ENCODE results near the gene ANXA11.
"Not testable (repeated sequence)": the region's sequence is repeated elsewhere in the genome, so short reads cannot be mapped to it uniquely, and the experiment has no call there.

Gene ANXA11

DNA sequence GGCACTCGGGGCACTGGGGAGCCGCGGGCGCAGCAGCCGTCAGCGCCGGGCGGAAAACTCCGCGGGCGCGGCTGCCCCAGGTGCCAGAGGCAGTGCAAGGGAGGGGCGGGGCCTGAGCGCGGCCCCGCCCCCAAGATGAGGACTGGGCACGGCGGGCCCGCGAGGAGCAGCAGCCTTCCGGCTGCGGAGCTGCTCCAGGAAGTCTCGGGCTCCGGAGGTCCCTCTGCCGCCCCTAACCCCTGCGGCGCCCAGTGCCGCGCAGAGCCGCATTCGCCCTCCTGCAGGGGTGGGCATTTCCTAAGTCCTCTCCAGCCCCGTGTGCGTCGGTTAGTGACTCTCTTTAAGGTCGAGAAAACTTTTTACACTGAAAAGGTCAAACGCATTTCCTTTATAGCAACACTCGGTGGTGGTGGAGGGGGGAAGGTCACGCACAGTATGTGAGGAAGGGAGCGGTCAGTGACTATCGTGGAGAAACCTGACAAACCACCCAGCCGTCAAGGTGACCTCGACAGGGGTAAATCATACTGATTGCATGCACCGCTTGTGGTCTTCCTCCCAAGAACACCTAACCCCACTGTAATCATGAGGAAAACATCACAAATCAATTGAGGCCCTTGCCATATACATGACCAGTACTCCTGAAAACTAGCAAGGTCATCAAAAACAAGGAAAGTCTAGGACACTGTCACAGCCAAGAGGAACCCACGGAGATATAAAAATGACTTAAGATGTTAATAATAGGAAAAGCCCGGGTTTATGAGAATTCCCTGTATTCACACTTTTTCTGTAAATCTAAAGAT is at the start of gene ANXA11:
Gene ANXA11 (minus strand): TSS at position 61 of the 800 bp plus-strand sequence. CDS start 32,676 bp downstream, outside the sequence.
- TF ChIP-seq GATA1 (IDR thresholded peaks at IDR 0.05; ENCODE audit: low read depth, low read length) (no peak), POLR2A (IDR thresholded peaks at IDR 0.05; ENCODE audit: low read length) (peak; percentile 83)
- peak; percentile 80 to 83 for DNase-seq

DNA sequence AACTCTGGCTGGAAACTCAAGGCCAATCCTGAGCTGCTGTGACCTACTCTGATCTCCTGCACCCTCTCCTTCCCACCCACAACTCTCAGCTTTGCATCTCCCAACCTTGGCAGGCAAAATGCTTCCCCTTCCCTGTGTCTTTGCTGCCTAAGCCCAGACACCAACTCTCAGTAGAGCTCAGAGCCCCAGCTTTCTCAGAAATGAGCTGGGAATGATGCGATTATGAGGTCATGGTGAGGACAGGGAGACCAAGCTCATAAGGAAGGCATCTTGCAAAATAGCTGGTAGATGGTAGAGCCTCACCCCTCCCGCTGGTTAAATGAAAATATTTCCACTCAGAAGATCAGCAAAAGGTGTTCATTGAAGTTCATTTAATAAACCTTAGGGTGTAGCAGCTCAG is 49.4 kb upstream of the ANXA11 start:
- not testable (repeated sequence) for DNase-seq

DNA sequence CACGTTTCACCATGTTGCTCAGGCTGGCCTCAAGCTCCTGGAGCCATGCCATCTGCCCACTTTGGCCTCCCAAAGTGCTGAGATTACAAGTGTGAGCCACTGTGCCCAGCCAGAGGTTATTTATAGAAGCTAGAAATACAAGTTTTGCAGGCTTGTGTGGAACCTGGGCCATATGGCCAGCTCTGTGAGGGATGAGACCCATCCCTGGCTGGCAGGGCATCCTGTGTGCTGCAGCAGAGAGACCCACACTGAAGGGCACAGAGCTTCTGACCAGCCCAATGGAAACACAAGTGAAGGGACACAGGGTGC is 48.6 kb upstream of the ANXA11 start:
- DNase-seq: not testable (repeated sequence)

DNA sequence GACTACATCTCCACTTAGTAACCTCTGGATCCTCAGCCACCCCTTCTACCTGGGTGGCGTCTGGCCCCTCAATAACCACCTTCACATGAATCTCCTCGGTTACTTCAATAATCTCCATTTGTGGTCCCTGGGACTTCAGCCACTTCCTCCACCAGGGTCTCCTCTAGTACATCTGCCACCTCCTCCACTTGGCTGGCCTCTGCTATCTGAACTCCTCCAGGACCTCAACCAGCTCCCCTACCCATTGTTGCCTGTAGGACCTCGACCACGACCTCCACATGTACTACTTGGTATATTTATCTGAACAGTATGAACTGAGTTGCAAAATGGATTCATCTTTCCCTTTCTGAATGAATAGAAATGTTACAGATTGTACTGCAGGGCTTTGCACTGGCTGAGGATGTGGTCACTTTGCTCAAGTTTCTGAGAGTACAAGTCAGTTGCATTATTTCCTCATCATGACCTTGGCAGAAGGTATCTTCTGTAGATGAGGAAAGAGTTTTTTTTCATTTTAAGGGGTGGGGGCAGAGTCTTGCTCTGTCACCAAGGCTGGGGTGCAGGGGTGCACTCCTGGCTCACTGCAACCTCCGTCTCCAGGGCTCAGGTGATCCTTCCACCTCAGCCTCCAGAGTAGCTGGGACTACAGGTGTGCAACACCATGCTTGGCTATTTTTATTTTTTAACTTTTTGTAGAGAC is 48.1 kb upstream of the ANXA11 start:
- DNase-seq: no peak
- no peak for TF ChIP-seq POLR2A (IDR thresholded peaks at IDR 0.05; ENCODE audit: low read length)

DNA sequence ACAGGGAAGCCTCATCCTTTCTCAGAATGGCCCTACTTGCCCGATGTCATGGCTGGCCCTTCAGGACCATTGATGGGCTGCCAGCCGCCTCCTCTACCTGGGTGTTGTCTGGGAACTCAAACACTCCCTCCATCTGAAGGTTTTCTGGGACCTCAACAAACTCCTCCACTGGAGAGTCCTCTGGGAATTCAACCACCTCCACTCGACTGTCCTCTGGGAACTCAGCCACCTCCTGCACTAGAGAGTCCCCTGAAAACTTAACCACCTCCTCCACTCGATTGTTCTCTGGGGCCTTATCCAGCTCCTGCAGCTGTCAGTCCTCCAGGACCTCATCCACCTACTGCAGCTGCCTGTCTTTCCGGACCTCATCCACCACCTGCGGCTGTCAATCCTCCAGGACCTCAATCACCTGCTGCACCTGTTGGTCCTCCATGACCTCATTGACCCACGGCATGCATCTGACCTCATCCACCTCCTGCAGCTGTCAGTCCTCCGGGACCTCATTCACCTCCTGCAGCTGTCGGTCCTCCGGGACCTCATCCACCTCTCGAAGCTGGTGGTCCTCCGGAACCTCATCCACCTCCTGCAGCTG is 47.1 kb upstream of the ANXA11 start:
- TF ChIP-seq POLR2A (IDR thresholded peaks at IDR 0.05; ENCODE audit: low read length) (no peak), GATA1 (IDR thresholded peaks at IDR 0.05; ENCODE audit: low read depth, low read length) (no peak)

DNA sequence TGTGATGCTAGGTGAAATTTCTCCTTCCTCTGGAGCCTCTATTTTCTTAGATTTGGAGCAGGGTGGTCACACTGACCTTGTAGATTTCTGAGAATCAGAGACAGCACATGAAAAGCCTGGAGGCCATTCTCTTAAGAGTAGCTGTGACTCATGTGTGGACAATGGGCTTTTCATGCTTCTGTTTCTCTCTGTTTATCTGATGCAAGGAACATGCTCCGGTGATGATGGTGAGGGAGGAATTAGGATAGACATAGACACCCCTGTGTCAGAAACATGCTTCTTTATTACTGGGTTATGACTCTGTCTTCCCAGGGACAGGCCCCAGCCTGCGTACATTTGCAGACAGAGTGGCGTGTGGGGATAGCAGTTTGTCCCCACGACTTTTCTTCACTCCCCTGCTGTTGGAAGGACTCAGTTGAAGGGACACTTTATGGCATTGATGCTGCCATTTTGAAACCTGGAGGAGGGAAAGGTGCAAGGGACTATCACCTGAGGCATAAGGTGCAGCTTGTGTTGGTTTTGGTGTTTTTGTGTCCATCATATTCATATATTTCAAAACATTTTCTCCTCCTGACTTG is 46.5 kb upstream of the ANXA11 start:
- DNase-seq: not testable (repeated sequence)

More for the DNA sequence above, 47.1 kb upstream of the ANXA11 start:
- DNase-seq: no peak

DNA sequence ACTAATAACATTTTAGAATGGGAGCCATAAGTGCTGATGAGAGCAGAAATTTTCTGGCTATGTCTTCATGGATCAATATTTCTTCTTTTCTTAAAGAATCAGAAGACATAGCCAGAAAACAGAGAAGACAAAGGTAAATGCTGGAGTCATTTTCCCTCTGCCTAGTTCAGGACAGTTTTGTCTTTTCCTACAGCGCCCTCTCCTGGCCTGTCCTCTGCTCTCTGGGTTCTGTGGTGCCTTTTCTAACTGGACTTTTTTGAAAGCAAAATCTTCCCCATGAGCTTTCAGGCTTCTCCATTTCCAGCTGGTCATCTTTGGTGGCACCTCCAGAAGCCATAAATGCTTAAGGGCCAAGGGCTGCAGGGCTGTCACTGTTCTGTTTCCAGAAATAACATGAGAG is 45.1 kb upstream of the ANXA11 start:
- DNase-seq: not testable (repeated sequence)

DNA sequence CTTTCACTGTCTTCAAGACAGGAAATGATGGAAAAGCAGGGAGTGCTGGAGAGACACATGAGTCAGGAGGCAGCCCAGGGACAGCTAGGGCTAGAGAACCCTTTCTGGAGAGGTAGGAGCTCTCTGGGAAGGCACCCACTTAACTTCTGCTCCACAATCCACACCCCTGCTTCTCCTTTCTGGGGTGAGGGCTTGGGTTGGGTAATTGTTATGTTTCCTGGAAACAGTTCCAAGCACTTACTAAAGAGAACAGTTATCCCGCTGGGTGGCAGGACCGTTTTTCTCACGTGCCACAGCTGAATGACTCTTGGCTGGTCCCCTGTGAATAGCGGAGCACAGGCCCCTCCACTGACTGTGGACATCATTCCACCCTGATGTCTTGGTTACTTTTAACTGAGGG is 44.6 kb upstream of the ANXA11 start:
- not testable (repeated sequence) for DNase-seq

DNA sequence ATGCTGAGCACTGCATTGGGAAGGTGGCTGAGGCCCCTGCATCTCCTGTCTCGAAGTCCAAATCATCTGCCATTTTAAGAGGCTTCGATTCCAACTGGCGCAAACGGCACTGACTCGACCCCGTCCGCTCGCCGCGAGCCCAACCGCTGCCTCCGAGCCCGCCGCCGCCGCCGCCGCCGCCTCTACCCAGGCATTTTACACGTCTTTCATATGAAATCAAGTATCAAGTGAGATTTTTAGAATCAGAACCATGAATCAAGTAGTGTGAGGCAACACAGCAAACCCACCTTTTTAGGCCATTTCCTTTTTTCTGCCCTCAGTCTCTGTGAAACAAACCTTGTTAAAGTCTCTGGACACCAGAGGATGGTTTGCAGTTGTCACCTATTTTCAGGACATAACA is 42.3 kb upstream of the ANXA11 start:
- DNase-seq: not testable (repeated sequence)

DNA sequence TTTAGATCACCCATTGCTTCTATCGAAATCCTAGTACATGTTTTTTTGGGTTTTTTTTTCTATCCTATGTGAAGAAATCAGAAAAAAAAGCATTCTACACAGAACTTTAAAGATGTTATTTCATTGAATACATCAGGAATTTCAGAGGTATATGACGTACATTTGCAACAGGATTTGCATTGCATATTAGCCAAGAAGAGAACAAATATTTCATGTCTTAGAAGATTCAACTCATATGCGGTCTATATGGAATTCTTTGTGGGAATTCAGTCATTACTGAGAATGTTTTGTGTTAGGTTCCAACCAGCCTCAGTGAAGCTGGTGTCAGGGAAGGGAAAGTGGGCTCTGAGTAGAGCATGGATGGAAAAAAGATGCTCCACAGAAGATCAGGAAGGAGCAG is 39.0 kb upstream of the ANXA11 start:
- not testable (repeated sequence) for DNase-seq

DNA sequence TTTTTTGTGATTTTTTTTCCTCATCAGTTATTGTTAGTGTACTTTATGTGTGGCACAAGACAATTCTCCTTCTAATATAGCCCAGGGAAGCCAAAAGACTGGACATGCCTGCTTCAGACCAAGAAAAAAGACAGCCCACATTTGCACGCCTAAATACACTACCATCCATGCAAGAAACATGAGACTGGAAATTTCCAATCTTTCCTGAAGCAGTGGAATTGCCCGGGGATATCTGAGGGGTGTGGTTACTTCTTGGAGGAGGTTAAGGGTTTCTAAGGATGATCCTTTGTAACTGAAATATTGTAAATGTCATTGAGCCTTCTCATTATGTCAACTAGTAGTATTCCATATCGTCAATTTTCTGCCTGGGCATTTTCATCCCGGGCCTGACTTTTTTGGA is 37.0 kb upstream of the ANXA11 start:
- DNase-seq: not testable (repeated sequence)

DNA sequence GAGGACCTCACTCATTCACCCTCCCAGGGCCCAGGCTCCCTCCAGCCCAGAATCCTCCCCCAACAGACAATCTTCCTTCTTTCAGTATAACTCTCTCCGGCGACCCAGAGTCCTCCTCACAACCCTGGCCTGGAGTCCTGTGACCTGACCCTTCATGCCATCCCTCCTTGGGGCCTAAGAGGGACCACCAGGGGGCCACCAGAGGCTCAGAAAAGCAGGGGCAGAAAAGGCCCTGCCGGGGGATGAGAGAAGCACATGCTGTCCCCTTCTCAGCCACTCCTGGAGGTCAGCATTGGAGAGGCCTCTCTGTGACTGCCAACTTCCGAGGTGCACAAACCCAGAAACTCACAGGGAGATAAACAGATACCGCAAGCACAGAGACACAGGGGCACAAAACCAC is 31.1 kb upstream of the ANXA11 start:
- not testable (repeated sequence) for DNase-seq

DNA sequence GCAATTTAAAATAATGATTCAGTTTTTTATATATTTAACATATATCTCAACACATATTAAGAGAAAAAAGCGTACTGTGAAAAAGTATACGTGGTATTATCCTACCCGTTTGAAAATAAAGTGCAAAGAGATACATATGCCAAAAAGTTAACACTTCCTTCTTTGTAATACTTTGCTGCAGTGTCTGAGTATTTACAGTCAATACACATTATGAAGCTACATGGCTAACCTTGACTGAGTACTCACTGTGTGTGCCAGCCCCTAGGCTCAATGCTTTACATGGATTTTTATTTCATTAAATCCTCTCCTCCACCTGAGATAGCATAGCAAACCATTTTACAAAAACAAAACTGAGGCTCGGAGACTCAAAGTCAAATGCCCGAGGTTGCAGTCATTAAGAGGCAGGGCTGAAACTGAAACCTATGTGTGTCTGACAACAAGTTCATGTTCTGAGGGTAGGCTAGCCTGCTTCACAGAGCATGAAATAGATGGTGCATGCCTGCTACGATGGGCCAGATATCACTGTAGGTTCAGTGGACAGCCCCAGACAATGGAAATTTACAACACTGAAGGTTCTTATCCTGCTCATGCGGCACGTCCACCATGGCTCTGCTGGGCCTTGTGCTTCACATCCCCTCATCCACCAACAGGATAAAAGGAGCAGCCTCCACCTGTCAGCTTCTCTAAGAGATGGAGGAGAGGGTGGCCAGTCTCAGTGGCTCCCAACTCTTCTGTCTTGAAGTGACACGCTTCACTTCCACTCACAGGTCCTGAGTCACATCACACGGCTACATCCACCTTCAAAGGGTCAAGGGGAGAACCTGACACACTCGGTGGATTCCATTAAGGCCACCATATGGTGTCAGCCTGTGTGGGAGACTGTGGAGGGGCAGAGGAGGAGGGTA is 29.2 kb upstream of the ANXA11 start:
- DNase-seq: not testable (repeated sequence)

DNA sequence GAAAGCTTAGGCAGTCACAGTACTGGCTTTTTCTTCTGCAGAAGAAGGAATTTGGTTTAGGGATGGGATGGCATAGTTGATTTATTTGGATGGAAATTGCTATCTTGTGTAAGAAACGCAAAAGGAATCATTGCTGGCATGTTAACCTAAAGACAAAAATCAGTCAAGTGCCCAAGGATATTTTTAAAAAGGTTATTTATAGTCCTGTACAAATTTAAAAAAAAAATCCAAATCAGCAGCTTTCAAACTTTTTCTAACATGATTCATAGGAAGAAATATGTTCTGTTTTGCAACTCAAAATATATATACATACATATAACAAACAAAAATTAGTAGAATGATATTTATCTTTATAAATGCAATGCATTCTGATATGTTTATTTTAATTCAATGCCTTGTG is 28.5 kb upstream of the ANXA11 start:
- not testable (repeated sequence) for DNase-seq

DNA sequence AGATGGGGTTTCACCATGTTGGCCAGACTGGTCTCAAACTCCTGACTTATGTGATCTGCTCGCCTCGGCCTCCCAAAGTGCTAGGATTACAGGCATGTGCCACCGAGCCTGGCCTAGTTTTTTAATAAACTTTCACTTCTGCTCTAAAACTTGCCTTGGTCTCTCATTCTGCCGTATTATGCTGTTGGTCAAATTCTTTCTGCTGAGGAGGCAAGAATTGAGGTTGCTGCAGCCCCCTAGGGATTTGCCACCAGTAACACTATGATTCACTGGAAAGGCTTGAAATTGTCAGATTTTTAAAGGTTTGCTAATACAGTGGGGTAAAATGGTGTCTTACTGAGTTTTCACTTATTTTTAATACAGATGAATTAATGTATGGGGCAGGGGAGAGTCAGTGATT is 21.4 kb upstream of the ANXA11 start:
- not testable (repeated sequence) for DNase-seq

DNA sequence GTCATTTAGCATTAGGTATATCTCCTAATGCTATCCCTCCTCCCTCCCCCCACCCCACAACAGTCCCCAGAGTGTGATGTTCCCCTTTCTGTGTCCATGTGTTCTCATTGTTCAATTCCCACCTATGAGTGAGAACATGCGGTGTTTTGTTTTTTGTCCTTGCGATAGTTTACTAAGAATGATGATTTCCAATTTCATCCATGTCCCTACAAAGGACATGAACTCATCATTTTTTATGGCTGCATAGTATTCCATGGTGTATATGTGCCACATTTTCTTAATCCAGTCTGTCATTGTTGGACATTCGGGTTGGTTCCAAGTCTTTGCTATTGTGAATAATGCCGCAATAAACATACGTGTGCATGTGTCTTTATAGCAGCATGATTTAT is 17.7 kb upstream of the ANXA11 start:
- DNase-seq: not testable (repeated sequence)

DNA sequence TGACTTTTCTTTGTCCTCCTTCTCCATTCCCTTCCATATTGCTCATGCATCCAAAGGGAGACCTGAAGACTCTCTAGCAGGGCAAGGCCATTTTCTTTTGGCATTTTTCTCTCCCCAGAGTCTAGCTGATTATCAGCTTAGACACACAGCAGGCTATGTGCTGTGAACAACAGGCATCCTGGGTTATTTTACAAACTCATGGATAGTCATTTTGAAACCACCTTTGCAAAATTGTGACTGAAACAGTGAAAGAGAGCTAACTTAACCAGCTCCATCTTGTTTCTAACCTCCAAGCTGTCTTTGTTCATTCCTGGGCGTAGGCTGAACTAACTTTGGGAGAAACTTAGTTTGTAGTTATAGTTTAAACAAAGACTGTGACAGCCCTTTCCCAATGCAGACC is 13.5 kb upstream of the ANXA11 start:
- not testable (repeated sequence) for DNase-seq

DNA sequence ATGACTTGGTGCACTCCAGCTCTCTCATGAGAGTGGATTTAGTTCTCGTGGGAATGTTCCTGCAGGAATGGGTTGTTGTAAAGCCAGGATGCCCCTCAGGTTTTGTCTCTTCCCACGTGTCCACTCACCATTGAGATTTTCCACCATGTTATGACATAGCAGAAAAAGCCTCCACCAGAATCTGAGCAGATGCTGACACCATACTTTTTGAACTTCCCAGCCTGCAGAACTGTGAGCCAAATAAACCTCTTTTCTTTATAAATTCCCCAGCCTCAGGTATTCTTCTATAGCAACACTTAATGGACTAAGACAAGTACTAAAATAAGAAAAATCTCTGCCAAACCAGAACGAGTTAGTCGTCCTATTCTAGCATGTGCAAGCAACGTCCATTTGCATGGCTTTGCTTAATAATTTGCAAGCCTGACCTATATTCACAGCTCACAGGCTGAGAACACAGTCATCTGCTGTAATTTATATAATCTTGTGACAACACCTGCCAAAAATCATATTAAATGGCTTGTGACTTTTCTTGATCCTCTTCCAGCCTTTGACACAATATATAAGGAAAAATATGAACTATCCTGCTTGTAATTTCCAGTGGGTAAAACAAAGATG is 9.1 kb upstream of the ANXA11 start:
- not testable (repeated sequence) for DNase-seq

DNA sequence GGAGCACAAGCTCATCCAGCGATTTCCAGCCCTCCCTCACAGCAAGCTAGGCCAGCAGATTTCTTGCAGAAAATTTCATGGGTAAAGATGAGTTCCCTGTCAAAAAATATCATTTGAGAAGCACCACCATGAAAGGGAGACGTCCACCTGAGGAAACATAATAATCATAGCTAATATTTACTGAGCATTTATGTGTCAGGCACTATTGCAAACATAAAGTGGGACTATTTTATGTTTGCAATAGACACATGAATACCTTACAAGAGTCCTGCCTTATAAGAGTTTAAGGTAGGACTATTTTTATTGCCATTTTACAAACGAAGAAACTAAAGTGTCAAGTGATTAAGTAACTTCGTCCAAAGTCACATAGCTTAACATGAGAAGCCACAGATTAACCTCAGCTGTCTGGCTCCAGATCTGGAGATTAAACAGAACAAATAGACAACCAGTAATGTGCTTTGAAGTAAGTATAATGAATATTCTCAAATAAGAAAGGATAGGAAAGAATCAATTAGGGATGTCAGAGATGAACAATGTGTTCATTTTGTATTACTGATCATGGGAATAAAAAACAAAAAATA is 7.3 kb upstream of the ANXA11 start:
- not testable (repeated sequence) for DNase-seq
